HG02759 (cell line): ENCODE results near the gene RFXAP.

Source experiments
- ATAC-seq: cut with Tn5 transposase; IDR thresholded peaks from one replicate; pipeline ENCODE4 v1.9.1; 2021; ENCODE audit warnings: mild to moderate bottlenecking, moderate library complexity; ENCODE audit not compliant: unreplicated experiment

Gene RFXAP

DNA sequence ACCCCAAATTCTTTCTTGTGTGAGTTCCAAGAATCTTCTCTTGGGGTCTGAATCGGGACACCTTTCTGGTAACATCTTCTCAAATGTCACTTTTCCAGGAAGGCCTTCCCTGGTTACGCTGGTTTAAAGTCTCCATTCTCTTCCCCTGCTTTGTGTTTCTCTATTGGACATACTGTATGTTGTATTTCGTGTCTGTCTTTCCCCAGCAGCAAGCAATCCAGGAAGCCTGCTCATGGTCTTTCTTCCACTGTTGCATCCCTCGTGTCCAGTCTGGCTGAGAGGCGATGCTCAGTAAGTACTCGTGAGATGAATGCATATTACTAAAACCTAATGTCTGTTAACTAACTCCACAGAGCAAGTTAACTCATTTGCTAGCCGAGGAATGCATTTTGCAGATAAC lies 43.7 kb downstream of the RFXAP start:
- ATAC-seq: no peak

DNA sequence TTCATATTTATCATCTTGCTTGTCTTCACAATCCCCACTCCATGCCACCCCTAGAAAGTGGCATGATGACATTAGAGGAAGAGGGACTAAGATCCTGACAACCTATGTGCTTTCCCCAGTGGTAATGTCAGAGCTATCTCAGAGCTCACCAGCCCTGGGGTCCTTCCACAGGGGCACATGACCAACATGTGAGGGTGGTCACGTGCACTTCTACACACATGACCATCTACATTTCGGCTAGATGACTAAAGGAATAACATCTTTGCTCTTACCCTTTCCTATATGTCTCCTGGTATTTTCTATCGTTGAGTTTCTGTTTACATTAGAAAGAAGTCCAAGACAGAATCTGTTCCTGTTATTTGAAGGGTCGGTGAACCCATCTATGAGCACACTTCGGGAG lies 46.2 kb downstream of the RFXAP start:
- no peak for ATAC-seq

DNA sequence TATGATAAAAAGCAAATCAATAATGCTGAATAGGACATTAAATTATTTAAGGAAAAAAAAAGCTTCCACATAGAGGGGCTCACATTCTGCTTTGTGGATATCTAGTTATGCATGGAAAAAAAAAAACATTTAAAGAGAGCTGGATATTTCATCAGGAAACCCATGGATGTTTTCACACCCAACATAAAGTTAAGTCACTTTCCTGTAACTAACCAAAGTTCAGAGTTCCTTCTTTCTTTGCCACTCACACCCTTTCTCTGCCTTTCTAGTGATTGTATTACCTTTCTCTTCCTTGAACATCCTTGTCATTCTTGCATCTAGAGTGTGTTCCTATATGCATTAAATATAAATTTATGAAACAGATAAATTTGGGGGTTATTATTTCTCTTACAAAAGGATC lies 47.2 kb downstream of the RFXAP start:
- no peak for ATAC-seq

DNA sequence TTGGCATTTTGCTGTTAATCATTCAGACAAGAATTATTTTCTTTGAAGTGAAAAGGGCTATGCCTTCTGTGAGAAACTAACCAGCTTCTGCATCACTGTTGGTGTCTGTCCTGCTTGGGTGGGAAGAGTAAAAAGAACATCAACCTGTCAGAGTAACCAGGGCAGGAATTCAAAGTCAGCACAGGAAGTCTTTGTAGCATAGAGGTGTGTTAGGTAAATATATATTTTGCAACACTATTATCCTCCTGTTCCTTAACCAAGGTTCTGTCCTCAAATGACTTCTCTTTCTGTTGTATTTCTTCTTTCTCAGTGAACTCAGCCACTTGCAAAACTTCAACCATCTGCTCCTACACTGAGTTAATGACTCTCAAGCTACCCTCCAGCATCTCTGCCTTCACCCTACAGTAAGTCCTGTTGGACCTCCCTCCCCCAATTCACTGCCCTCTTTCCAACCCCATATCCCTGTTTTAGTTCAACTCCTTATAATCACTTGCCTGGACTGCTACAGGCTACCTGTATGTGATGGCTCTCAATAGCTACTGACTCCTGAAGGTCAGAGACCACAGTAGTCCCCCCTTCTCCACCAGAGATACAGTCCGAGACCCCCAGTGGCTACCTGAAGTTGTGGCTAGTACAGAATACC lies 51.1 kb downstream of the RFXAP start:
- ATAC-seq: no peak

DNA sequence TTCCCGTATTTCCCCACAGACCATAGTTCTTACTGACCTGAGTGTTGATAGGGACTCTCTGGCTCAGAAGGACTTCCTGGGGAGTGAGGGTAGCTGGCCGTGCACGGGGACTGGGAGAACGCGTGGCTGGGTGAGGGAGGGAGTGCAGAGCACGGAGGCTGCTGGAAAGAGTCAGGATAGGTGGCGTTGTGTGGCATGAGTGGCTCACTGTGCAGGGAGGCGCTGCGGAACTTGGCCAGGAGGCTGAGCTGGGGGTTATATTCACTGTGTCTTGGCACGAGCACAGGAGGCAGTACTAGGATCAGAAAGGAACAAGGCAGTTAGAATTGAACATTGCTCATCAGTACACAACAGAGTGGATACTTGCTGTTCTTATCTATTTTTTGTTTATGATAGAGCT lies 53.6 kb downstream of the RFXAP start:
- ATAC-seq: no peak

DNA sequence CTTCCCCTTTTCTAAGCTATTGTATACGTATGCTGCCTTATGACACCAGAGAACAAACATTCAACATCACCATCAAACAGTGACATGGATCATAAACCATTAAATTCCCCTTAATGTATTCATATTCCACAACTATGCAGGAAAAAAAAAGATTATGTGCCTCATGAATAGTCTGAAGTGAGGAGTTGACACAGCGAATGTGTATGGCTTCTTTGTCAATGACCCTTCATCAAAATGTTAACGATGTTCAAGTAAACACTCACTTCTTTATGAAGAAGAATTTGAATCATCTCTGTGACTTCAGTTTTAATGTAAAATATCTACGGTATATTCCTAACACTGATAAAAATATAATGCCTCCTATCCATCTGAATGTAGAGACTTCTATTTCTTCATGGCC lies 56.4 kb downstream of the RFXAP start:
- ATAC-seq: no peak

DNA sequence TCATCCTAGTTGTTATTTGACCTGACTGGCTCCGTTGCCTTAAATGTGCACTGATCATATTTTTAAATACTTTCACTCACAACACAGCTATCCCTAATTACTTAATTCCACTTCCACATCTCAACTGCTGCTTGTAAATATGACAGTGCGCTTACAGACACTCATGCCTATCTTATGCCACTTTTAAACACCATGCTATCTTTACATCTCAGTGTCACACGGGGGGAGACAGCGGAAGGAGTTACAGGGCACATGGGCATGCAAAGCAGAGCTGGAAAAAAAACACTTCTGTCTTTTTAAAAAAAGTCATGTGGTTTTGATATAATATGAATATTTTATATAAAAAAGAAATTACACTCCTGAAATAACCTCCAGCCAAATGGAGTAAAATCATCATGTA lies 56.9 kb downstream of the RFXAP start:
- ATAC-seq: no peak
